Putamen (tissue), 1 donor: ENCODE results near the gene BMP6.
"Not testable (repeated sequence)": the region's sequence is repeated elsewhere in the genome, so short reads cannot be mapped to it uniquely, and the experiment has no call there.

Experiments
- DNase-seq: peaks from one replicate; pipeline ENCODE4 v3.0.0-alpha.2; 2016; ENCODE audit warnings: low spot score

The BMP6 gene

GRCh38 chr6:7886132-7886531 lies 160.2 kb downstream of the BMP6 start:
- DNase-seq: no peak

DNA sequence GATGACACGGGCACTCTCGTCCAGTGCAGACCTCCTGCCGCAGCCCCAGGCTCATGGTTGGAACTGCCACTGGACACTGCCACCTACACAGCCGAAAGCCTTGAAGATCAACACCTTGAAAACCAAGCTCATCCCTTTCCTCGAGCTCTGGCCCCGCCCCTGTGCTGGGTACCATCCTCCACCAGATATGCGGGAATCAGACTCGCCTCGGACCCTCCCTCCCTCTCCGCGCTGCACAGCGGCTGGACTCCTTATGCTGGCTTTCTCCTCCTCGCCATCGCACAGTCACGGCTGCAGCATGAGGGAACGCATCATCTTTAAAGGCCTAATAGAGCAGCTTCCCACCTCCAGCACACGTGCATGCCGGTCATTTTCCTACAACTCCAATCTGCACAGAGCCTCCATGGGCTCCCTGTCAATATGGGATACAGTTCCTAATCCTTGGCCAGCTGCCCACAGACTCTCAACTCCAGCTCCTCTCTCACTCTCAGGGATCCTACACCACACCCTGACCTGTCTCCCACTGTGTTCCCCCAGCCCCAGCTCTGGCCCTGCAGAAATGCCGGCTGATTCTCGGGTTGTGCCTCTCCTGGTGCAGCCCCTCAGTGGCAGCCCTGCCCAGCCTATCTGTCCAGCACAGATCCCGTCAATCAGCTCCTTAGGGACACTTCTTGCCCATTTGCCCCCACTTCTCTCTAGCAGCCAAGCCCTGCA lies 161.5 kb downstream of the BMP6 start:
- no peak for DNase-seq

GRCh38 chr6:7888587-7889357 lies 162.9 kb downstream of the BMP6 start:
- no peak for DNase-seq

GRCh38 chr6:7891078-7891872 lies 165.4 kb downstream of the BMP6 start:
- DNase-seq: no peak

GRCh38 chr6:7892367-7892766 lies 166.5 kb downstream of the BMP6 start:
- not testable (repeated sequence) for DNase-seq

DNA sequence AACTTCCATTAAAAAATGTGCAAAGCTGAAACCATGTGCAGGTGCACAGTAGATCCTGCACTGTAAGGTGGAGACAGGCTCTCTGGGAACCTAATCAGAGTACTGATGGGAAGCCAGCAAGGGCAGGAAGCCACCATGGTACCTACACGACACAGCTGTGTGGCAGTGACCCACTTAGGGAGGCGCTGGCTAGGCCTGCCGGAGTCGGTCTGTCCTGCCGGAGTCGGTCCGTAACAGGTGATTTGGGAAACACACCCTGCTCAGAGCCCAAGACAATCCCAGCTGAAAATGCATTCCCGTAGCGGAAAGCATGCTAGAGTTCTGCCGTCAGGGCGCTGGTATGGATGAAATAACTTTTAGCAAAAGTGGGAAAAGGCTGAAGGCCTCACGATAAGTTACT lies 167.4 kb downstream of the BMP6 start:
- no peak for DNase-seq

DNA sequence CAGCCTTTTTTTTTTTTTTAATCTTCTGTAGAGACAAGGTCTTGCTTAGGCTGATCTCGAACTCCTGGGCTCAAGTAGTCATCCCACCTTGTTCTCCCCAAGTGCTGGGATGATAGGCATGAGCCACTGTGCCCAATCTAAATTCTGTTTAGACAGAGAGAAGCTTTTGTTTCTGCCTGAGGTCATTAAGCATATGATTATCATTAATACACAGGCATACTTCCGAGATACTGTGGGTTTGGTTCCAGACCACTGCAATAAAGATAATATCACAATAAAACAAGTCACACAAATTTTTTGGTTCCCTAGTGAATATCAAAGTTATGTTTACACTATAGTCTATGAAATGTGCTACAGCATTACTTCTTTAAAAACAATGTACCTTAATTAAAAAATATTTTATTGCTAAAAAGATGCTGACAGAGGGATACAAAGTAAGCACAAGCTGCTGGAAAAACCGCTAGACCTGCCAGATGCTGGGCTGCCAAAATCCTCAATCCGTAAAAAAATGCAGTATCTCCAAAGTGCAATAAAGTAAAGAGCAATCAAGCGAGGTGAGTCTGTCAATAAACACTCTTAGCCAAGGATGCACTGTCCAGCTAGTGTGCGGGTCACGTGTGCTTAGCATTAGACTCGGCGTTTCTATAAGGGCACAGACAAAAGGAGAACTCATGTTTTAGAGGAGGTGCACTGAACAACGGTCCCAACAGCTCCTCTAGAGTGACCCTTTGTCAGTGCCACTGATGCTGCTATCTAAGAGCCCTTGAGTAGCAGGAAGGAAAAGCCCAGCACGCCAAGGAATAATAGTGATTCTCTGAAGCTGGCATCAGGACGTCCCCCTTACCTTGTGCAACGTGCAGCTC lies 168.6 kb downstream of the BMP6 start:
- DNase-seq: no peak

DNA sequence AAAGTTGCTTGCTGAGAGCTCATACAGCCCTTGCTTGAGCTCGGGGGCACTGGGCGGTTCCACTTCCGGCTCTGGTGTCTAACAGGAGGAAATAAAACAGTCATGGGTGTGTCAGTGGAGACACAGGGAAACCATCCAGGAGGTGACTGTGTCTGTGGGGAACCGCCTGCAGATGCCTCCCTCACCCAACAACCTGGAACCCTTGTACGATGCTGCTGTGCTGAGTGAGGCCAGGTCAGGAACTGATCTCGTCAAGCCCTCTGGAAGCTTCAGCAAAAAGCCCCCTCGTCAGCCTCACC lies 169.2 kb downstream of the BMP6 start:
- DNase-seq: no peak

GRCh38 chr6:7896465-7896987 lies 170.6 kb downstream of the BMP6 start:
- DNase-seq: no peak

DNA sequence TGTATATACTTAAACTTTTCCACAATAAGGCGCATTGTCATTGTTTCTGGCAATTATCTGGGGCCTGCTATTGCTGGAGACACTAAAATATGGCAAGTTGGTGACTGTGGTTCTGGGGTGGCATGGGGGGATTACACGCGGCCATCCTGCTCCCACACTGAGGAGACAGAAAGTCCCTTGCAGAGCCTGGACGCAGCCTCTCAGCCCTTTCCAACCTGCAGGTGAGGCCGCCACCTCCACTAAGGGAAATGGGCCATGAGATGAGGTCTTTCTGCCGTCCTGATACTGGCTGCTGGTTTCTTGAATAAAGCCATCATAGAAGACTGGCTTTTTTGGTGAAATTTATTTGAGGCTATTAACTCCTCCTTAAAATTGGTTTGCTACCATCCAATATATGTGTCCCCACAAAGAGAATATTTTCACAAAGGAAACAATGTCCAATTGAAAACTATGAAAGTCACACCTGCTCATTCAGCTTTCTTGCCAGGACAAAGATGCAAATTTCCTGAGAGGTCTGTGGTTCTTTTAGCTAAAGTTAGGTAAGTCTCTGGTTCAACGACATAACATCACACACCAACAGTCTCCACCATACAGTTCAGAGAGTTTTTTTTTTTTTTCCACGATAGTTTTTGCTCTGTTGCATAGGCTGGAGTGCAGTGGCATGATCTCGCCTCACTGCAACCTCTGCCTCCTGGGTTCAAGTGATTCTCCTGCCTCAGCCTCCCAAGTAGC lies 171.7 kb downstream of the BMP6 start:
- DNase-seq: no peak

GRCh38 chr6:7898193-7898586 lies 172.3 kb downstream of the BMP6 start:
- DNase-seq: not testable (repeated sequence)

- no peak for DNase-seq
These were observed 173.4 kb downstream of the BMP6 start for GRCh38 chr6:7899101-7899888.

- no peak for DNase-seq
These were observed 174.0 kb downstream of the BMP6 start for GRCh38 chr6:7899889-7900213.

DNA sequence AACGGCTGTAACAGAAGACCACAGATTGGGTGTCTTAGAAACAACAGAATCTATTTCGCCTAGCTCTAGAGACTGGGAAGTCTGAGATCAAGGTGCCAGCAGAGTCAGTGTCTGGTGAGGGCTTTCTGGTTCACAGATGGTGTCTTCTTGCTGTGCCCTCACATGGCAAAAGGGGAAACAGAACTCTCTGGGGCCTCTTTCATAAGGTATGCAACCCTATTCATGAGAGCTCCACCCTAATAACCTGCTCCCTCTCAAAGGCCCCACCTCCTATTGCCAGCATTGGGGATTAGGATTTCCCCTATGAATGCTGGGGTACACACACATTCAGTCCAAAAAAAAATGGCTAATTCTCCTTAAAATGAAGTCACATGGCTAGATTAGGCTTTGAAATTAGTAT lies 174.7 kb downstream of the BMP6 start:
- DNase-seq: no peak

- no peak for DNase-seq
These were observed 175.2 kb downstream of the BMP6 start for GRCh38 chr6:7901056-7901455.

- no peak for DNase-seq
These were observed 175.9 kb downstream of the BMP6 start for GRCh38 chr6:7901780-7902179.

GRCh38 chr6:7902221-7902620 lies 176.3 kb downstream of the BMP6 start:
- DNase-seq: no peak

GRCh38 chr6:7902867-7903266 lies 177.0 kb downstream of the BMP6 start:
- no peak for DNase-seq

GRCh38 chr6:7903673-7904072 lies 177.8 kb downstream of the BMP6 start:
- DNase-seq: no peak

- no peak for DNase-seq
These were observed 178.9 kb downstream of the BMP6 start for GRCh38 chr6:7904654-7905319.
